GM19238 (cell line): ENCODE measurements around the gene FAM193B.
A peak's percentile ranks its signal among the peaks of the same experiment; 100 is the strongest.

ENCODE experiments used
- DNase-seq: peaks from one replicate; pipeline ENCODE4 v3.0.0; 2011; ENCODE audit warnings: low spot score; ENCODE audit not compliant: insufficient read length

FAM193B gene

DNA sequence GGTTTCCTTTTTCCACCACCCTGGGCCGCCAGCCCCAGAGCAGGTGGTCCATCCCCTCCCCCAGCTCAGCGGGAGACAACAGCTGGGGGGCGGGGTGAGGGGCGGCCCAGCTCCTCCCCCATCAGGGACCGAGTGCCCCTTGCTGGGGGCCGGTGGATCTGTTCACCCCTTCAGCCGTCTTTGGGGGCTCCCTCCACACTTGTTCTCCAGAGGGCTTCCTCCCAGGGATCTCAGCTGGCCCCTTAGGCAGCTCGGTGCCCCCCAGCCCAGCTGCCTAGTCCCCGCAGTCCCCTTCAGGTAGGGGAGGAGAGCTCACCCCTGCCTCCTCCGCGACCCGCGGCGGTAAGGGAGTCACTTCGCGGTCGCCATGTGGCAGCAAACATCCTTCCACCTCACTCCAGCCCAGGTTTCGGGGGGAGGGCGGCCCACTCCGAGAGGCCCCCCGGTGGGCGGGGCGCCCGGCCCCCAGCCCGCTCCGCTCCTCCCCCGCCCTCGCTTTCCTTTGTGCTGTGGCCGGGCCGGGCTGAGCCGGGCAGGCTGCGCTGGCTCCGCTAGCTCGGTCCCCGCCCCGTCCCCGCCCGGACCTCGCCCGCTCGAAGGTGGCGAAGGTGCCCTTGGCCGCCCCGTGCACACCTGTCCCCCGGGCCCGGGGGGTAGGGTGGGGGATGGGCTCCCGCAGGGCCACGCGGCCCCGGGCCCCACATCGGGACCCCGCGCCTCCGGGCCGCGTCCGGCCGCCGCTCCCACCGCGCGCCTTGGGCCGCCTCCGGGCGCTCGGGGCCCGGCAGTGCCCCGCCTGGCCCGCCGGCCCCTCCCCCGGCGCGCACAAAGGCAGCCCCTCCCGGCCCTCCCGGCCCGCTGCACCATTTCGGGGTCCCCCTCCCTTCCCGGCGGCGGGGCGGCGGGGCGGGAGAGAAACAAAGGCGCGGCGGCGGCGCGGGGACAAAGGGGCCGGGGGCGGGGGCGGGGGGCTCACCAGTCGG lies 81.6 kb downstream of the FAM193B start:
- peak; percentile 82 for DNase-seq

DNA sequence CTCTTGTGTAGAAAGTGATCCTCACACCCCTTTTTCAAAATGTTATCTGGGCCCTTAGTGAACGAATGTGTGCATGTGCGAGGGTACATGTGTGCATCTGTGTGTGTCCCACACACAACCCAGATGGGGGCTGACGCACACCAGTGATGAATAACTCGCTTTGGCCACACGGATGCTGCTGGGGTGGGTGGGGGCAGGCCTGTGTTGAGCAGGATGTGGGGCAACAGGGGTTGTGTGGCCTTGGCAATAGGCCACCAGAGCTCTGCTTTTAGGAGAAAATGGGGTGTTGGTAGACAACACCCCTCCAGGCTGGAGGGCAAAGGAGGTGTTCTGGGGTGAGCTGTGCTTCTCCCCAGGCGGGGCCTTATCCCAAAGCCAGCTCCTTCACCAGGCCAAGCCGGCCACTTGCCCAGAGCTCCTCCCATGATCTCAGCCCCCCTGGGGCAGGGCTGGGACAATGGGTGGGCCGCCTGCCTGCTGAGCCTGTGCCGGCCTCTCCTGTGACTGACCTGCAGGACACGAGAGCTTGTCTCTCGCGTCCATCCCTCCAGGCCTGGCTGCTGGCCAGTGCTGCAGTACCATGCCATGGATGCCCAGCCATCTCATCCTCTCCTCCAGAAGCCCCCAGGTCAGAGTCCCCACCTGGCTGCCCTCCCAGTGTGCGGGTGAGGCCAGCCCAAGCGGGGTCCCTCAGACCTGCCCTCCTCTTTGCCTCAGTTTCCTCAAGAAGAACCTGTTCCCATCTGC lies 82.6 kb downstream of the FAM193B start:
- no peak for DNase-seq

DNA sequence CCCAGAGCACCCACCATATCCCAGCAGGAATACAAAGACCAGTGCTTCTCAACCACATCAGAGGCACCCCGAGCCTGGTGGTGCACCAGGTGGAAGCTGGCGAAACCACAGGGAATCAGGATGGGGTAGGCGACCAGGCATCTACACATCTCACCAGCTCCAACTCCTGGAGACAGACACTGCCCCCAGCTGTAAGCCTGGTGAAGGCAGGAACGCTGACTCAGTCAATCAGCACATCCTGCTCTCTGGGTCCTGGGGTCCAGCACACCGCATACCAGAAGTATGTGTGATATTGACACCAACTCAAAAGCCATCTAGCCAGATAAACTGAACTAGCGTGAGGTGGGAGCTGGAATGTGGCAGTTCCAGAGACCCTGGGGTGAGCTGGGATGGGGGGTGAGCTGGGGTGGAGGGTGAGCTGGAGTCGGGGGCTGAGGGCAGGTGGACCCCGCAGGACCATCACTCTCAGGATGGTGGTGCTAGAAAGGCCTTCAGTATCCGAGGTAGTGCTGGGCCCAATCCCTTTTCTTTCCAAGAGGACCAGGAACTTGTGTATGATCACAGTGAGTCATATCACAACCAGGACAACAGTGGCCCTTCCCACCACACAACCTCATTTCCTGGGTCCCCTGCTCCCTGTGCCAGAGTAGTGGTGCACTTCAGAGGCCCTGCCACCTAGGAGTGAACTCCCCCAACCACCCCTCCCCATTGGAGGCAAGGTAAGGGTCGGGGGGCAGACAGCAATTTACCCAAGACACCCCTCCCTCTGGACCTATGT lies 83.4 kb downstream of the FAM193B start:
- DNase-seq = no peak
